Esophagus muscularis mucosa (tissue), 4 donors: Measurements from ENCODE around the gene PPL. TPM values are rescaled to one million over a fixed set of nuclear protein-coding genes. Genes with fewer than 3 reads are reported as not detected.

ENCODE experiments used
- DNase-seq: peaks from one replicate; pipeline ENCODE4 v3.0.0-alpha.2; 2017; ENCODE audit errors: extremely low spot score
- H3K27ac ChIP-seq, 4 donors: fragments of 200-600 bp; sonication (generic); replicated peaks in 1 of 4; 1 replicate in 3 of 4; 2 replicates in 1 of 4; pipeline ENCODE4 v1.5.1; 2016 to 2019; ENCODE audit warnings: mild to moderate bottlenecking in 1 of 4
- H3K27me3 ChIP-seq, 4 donors: fragments of 200-600 bp; sonication (generic); one replicate each; pipeline versions ENCODE4 v1.5.1 to v1.6.0; 2016 to 2019
- H3K36me3 ChIP-seq, 4 donors: fragments of 200-600 bp; sonication (generic); one replicate each; pipeline ENCODE4 v1.5.1; 2016 to 2019
- H3K4me1 ChIP-seq, 4 donors: fragments of 200-600 bp; sonication (generic); one replicate each; pipeline ENCODE4 v1.5.1; 2016 to 2019
- H3K4me3 ChIP-seq, 4 donors: fragments of 200-600 bp; sonication (generic); 1 replicate in 2 of 4; 2 replicates in 2 of 4; pipeline ENCODE4 v1.5.1; 2016 to 2019; ENCODE audit warnings: mild to moderate bottlenecking in 4 of 4, moderate library complexity in 1 of 4
- H3K9me3 ChIP-seq, 4 donors: fragments of 200-600 bp; sonication (generic); 1 replicate in 3 of 4; 2 replicates in 1 of 4; pipeline ENCODE4 v1.5.1; 2016 to 2019
- EP300 ChIP-seq: sonication (generic); formaldehyde crosslinking; IDR thresholded peaks from one replicate; pipeline ENCODE4 v1.6.1; 2017; ENCODE audit warnings: antibody characterized with exemption
- POLR2A ChIP-seq: fragments of 450-650 bp; IDR thresholded peaks from one replicate; pipeline ENCODE4 v1.6.1; 2017; ENCODE audit warnings: antibody characterized with exemption, moderate library complexity, mild to moderate bottlenecking, low read depth
- POLR2AphosphoS5 ChIP-seq, 2 donors: sonication (generic); formaldehyde crosslinking; IDR thresholded peaks; one replicate each; pipeline ENCODE4 v1.6.1; 2017; ENCODE audit warnings: antibody characterized with exemption in 2 of 2
- WGBS: methylation state at CpG from one replicate; pipeline ENCODE4 v1.1.5; 2018; 5-methylcytosine and 5-hydroxymethylcytosine counted together
- intact Hi-C: fragments of 100-400 bp; cut with DNase I; formaldehyde crosslinking; loops from one replicate; pipeline ENCODE4 v1.15.1; 2023
- total RNA-seq, 4 donors: library from RNA; depleted of rRNA; stranded (reverse); fragments of >200 nt; gene quantifications; one replicate each; pipeline versions ENCODE4 v1.1.0 to v1.2.1, GENCODE V29; 2016
- TF ChIP-seq, protein P1 (sequence below), 3 experiments: fragments of 200-600 bp in 2 of 3; fragments of 450-650 bp in 1 of 3; sonication (generic) in 2 of 3; IDR thresholded peaks; one replicate each; pipeline ENCODE4 v1.5.1; 2017 to 2019; ENCODE audit warnings: antibody characterized with exemption in 3 of 3, mild to moderate bottlenecking in 2 of 3, moderate library complexity in 1 of 3

PPL gene
- total RNA-seq, 4 donors from 2014 or later: 36.3 to 78.4 (median 57.4) TPM

DNA sequence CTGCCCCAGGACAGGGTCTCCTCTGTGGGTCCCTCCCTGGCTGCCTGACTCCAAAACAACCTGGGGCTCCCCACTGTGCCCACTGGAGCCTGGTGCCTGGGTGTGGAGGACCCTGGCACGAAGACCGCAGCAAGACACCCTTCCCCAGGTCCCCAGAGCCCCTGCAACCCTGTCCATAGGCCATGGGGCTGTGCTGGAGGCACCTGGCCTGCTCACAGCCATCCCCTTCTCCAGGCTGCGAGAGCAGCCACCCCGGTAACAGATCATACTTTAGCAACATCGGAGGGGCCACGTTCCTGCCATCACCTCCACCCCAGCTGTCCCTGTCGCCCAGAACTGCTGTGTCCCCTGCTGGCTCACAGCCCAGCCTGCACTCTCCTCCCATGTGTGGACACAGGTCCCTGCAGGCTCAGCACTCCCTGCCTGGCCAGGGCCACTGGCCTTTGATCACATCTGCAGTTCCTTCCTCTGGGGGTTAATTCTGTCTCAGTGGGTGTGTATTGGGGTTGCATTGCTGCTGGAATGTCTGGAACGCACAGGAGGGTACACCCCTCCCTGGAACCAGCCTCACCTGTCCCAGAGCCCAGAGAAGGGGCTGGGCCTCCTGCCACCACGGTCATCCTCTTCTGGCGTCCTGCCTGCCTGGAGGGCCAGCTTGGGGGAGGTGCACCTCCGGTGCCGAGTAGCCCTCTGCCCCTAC is 12.2 kb downstream of the PPL start:
- Histone ChIP-seq H3K27me3 (no peaks in the 10 kb centered on the region), H3K9me3 (peaks cover 0 to 14% (median 5%) of the 10 kb centered on the region in 4 donors), H3K27ac (peak overlapping the region in 2 of 4 donors; percentile 31 to 44), H3K4me1 (peaks cover 0 to 20% (median 12%) of the 10 kb centered on the region in 4 donors), H3K36me3 (no peaks in the 10 kb centered on the region), H3K4me3 (no peak overlapping the region)
- TF ChIP-seq POLR2AphosphoS5 (IDR thresholded peaks at IDR 0.05): no peak
- TF ChIP-seq POLR2A: no peak
- TF ChIP-seq, protein P1, sequence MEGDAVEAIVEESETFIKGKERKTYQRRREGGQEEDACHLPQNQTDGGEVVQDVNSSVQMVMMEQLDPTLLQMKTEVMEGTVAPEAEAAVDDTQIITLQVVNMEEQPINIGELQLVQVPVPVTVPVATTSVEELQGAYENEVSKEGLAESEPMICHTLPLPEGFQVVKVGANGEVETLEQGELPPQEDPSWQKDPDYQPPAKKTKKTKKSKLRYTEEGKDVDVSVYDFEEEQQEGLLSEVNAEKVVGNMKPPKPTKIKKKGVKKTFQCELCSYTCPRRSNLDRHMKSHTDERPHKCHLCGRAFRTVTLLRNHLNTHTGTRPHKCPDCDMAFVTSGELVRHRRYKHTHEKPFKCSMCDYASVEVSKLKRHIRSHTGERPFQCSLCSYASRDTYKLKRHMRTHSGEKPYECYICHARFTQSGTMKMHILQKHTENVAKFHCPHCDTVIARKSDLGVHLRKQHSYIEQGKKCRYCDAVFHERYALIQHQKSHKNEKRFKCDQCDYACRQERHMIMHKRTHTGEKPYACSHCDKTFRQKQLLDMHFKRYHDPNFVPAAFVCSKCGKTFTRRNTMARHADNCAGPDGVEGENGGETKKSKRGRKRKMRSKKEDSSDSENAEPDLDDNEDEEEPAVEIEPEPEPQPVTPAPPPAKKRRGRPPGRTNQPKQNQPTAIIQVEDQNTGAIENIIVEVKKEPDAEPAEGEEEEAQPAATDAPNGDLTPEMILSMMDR (IDR thresholded peaks at IDR 0.05): no peak
- no peak for TF ChIP-seq EP300
- WGBS: 68% methylated on average over 8 of the region's 12 CpGs
- DNase-seq: no peak
- intact Hi-C loops: no loop called here

DNA sequence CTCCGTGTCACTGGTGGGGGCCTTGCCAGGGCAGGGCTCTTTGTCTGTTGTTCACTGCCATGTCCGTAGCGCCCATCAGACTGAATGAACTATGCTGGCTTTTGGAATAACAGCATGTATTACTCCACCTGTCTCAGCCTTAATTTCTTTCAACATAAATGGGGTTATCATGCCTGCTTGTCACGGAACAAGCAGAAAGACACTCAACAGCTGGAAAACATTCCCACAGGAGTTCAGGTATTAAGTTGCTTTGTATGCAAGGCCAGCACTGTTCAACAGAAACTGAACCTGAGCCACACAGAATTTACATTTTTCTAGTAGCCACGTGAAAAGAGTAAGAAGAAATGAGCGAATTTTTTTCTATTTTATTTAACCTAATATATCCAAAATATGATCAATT is 13.1 kb downstream of the PPL start:
- intact Hi-C loops: no loop called here

DNA sequence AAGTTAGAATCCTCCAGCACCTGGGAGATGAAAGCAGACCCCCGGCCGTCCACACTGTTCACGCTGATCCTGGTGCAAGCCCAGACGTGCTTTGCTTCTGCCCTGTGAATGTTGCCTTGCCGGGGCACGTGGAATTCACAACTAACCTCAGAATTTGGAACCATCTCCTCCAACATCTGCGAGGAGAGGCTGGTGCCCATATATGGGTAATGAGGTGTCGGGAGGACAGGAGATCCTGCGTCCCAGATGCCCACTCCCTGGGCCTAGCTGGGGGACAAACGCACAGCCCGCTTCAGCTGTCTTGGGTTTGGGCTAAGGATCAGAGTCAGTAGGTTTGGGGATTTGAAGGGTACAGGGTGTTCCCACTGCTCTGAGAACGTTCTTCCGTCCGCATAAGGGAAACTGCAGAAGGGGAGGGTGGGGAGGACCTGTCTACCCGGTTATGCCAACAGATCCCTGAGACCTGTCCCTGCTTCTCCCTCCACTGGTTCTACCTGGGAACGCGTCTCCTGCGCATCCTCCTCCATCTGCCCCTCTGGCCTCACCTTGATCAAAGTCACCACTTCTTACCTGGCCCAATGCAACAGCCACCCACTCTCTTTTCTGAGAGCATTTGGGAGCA is 14.1 kb downstream of the PPL start:
- TF ChIP-seq, protein P1 (IDR thresholded peaks at IDR 0.05): no peak
- TF ChIP-seq POLR2AphosphoS5 (IDR thresholded peaks at IDR 0.05) (no peak), POLR2A (no peak)
- Histone ChIP-seq H3K4me3 (no peak overlapping the region), H3K9me3 (peaks cover 0 to 14% (median 5%) of the 10 kb centered on the region in 4 donors), H3K27ac (peak overlapping the region in 1 of 4 donors; percentile 7), H3K36me3 (no peaks in the 10 kb centered on the region), H3K4me1 (peaks cover 0 to 26% (median 12%) of the 10 kb centered on the region in 4 donors), H3K27me3 (no peaks in the 10 kb centered on the region)
- intact Hi-C loops: no loop called here
- DNase-seq: no peak
- whole genome bisulfite sequencing: 76% methylated on average over 14 of the region's 18 CpGs

More for the DNA sequence above, 13.1 kb downstream of the PPL start:
- H3K9me3 ChIP-seq: peaks cover 0 to 14% (median 5%) of the 10 kb centered on the region in 4 donors
- no peak overlapping the region for H3K27ac ChIP-seq
- H3K4me3 ChIP-seq: no peak overlapping the region
- DNase-seq: no peak
- no peaks in the 10 kb centered on the region for H3K27me3 ChIP-seq
- WGBS: 82% methylated on average over 6 of the region's 6 CpGs
- no peaks in the 10 kb centered on the region for H3K36me3 ChIP-seq
- peaks cover 0 to 23% (median 12%) of the 10 kb centered on the region in 4 donors for H3K4me1 ChIP-seq
- TF ChIP-seq POLR2AphosphoS5 (IDR thresholded peaks at IDR 0.05): no peak
- TF ChIP-seq, protein P1 (IDR thresholded peaks at IDR 0.05): no peak
- no peak for TF ChIP-seq POLR2A
- TF ChIP-seq EP300: no peak

DNA sequence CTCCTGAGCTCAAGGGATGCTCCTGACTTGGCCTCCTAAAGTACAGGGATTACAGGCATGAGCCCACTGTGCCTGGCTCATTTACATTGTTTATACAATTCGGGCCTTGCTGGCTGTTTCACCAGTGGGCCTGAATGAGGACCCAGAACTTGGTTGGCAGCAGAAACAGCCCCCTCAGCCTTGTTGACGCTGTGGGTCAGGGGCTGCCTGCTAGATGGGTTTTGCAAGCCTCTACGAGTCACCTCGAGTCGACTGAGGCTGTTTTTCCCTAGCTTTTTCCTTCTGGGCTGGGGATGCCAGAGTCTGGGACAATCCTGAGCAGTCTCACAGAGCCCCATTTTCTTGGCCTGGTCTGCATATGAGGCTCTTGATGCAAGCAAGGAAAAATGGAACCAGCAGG is 16.1 kb downstream of the PPL start:
- peaks cover 0 to 31% (median 12%) of the 10 kb centered on the region in 4 donors for H3K4me1 ChIP-seq
- H3K36me3 ChIP-seq: no peaks in the 10 kb centered on the region
- 79% methylated on average over 5 of the region's 5 CpGs for WGBS
- H3K27ac ChIP-seq: no peak overlapping the region
- intact Hi-C loops: no loop called here
- no peaks in the 10 kb centered on the region for H3K9me3 ChIP-seq
- H3K27me3 ChIP-seq: no peaks in the 10 kb centered on the region
- TF ChIP-seq POLR2A: no peak
- TF ChIP-seq EP300: no peak
- TF ChIP-seq, protein P1 (IDR thresholded peaks at IDR 0.05): no peak
- no peak for TF ChIP-seq POLR2AphosphoS5 (IDR thresholded peaks at IDR 0.05)
- DNase-seq: no peak
- H3K4me3 ChIP-seq: no peak overlapping the region
